HK-2 (cell line): ENCODE results near the gene NR2F1-AS1.

ENCODE experiments used
- DNase-seq: peaks from one replicate; pipeline ENCODE4 v3.0.0-alpha.2; 2018; ENCODE audit not compliant: unreplicated experiment

NR2F1-AS1 gene

DNA sequence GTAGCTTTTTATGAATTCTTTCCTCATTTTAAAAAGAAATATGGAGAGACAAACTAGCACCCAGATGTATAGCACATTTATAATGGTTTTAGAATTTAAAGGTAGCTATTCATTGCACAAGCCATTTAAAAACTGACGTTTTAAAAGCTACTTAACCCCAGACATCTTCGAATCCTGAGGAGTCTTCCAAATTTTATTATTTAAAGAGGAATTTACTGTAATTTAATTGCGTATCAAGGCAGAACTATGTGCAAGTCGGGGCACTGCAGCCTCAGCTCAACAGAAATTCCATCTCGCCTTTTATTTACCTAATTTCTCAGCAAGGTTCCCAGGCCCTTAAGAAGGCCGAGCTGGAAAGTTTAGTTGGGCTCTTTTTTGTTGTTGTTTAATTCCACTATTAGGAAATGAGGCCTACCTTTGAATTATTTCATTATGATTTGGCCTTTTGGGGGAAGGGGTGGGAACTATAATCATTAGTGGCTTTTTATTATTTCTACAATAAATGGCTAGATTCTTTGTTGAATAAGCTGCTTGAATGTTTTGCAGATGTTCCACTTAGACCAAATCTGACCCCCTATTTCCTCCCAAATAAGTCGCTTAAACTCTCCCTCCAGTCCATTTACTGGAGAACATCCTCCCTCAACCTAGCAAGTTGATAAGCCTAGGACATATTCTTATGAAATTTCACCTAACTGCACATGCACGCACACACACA lies 22.2 kb upstream of the NR2F1-AS1 start:
- no peak for DNase-seq

- no peak for DNase-seq
Measured at GRCh38 chr5:93602241-93603077, 21.4 kb upstream of the NR2F1-AS1 start.

- DNase-seq = no peak
Measured at GRCh38 chr5:93601802-93602155, 20.8 kb upstream of the NR2F1-AS1 start.

- DNase-seq = no peak
Measured at GRCh38 chr5:93601071-93601801, 20.2 kb upstream of the NR2F1-AS1 start.

- DNase-seq = no peak
Measured at GRCh38 chr5:93600409-93601070, 19.5 kb upstream of the NR2F1-AS1 start.

GRCh38 chr5:93599399-93600120 lies 18.5 kb upstream of the NR2F1-AS1 start:
- no peak for DNase-seq

GRCh38 chr5:93599001-93599379 lies 18.0 kb upstream of the NR2F1-AS1 start:
- no peak for DNase-seq

- no peak for DNase-seq
Measured at GRCh38 chr5:93598091-93599000, 17.3 kb upstream of the NR2F1-AS1 start.

GRCh38 chr5:93596676-93597490 lies 15.9 kb upstream of the NR2F1-AS1 start:
- no peak for DNase-seq

DNA sequence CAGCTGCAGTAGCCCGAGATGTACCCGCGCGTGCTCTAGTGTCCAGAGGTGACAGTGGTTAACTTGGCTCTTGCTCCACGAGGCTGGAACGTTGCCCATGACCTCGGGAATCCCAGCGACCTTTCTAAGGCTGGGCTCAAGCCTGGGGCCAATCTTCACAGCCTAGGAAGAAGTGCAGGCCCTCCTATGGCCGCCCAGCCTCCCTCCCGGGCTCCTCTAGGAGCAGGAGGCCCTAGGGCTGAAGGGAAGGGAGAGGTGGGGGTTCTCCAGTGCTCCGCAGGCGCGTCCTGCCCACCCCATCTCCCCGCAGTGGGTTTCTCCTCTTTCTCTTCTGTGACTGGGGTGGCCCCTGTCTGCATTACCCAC lies 15.3 kb upstream of the NR2F1-AS1 start:
- DNase-seq = no peak

- no peak for DNase-seq
Measured at GRCh38 chr5:93595420-93596147, 14.6 kb upstream of the NR2F1-AS1 start.

- no peak for DNase-seq
Measured at GRCh38 chr5:93594591-93595419, 13.8 kb upstream of the NR2F1-AS1 start.

GRCh38 chr5:93593476-93594131 lies 12.6 kb upstream of the NR2F1-AS1 start:
- DNase-seq = no peak

DNA sequence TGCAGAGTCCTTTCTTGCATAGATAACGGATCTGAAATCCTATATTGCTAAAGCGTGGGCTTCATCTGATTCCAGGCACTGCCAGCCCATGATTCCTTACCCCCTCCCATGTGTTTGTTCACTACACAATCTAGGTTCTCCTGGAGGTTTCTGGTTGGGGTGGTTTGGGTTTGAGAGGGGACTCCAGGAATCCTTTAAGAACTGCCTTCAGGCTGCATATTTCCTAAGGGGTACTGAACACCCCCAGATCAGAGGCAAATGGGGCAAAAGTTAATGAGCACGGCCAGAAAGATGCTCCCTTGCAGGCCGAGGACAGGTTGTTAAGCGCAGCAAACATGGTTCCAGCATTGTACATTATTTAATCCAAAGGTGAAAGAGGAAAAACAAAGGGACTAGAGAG lies 11.9 kb upstream of the NR2F1-AS1 start:
- DNase-seq = no peak

DNA sequence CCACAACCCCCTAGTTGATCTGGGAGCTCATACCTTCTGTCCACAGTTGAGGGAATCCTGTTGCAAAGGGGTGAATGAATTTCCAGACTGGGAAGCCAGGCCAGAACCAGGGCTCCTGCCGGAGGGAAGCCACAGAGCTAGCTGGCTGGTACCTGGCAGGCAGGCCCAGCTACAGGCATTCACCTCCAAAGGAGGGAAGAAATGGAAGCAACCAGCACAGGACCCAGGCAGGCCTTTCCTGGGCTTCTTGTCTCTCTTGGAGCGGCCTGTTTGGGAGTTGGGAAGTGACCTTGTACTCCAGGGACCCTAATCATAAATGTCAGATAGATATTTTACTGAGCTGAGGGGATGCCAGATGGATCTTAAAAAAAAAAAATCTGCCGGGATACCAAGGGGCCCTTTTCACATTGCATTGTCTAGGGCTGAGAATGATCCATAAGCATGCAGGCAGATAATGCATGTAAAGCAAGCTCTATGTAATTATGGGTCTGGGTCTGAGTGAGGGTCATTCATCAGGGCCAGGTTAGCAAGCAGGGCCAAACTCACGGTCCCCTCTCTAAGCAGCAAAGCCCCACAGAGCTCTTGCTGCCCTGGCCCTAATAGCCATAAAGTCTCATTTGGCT lies 10.4 kb upstream of the NR2F1-AS1 start:
- no peak for DNase-seq

- no peak for DNase-seq
Measured at GRCh38 chr5:93590493-93590892, 9.5 kb upstream of the NR2F1-AS1 start.

GRCh38 chr5:93589829-93590215 lies 8.8 kb upstream of the NR2F1-AS1 start:
- DNase-seq = no peak
